ENCODE results near the gene ANKS1A. TPM values are rescaled to one million over a fixed set of nuclear protein-coding genes. Genes with fewer than 3 reads are reported as not detected.
"Not testable (repeated sequence)": the region's sequence is repeated elsewhere in the genome, so short reads cannot be mapped to it uniquely, and the experiment has no call there.

ANKS1A gene
- total RNA-seq, 2 experiments from 2014 or later: 7.2 to 7.7 TPM

DNA sequence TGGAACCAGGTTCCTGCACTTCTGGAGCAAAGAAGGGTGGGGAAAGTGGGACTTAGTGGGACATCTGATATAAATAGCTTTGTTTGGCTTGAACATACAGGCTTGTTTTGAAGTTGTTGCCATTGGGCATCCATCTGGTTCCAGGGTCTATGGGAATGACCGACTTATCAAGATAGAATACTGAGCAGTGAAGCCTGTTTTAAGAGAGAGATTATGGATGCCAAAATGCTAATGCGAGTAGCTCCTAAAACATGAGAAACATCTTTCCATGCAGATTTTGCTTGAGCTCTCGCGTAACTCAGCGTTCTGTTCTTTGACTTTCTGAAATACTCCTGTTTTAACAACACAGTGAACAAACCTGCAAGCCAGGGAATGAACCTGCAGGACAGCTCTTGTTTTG is 98.5 kb downstream of the ANKS1A start:
- CTCF ChIA-PET: interaction anchor here (0.6 to 7.1 kb wide), 27 partner anchors 12 to 396 kb away, joined by 3 to 86 read pairs (median 6); no protein-coding TSS in a partner anchor
- H3K4me3 Mint-ChIP-seq: no peak overlapping the region
- H3K9me3 Mint-ChIP-seq: no peaks in the 10 kb centered on the region
- no peaks in the 10 kb centered on the region for H3K4me1 Mint-ChIP-seq (ENCODE audit: low read depth)
- H3K27ac Mint-ChIP-seq: no peak overlapping the region
- no peaks in the 10 kb centered on the region for H3K27me3 Mint-ChIP-seq
- intact Hi-C loops (cut with micrococcal nuclease): loop anchor here (2.0 kb wide), 2 partner anchors 217 to 253 kb away; no protein-coding TSS in a partner anchor
- DNase-seq: no peak
- POLR2A ChIA-PET: no interaction called here
- H3K36me3 Mint-ChIP-seq: peaks cover 15% of the 10 kb centered on the region

DNA sequence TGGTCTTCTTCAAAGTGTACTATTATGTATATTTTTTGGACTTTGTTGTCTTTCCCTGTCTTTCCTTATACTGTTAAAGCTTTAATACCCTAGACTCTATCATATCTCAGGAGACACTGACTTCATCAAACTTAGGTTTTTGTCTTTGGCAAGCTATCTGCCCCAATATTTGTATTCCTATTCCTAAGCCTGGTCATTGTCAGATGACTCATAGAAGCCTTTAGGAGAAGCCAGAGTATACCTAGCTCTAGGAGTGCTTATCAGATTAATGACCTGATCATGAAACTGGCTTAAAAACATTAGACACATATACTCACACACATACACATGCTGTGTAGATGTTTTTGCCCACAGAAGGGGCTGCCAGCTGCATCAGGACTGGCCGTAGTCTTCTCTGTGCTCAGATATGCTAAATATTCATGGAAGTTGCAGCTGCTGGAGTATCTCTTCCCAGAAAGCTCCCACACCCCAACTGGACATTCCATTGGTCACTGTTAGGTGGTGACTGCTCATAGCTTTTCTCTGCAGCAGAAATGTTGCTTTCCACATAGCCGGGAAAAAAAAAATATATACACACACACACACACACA is 102.0 kb downstream of the ANKS1A start:
- Mint-ChIP-seq H3K27me3 (no peaks in the 10 kb centered on the region), H3K36me3 (peaks cover 22% of the 10 kb centered on the region), H3K9me3 (no peaks in the 10 kb centered on the region), H3K4me3 (no peak overlapping the region), H3K4me1 (ENCODE audit: low read depth) (no peaks in the 10 kb centered on the region), H3K27ac (no peak overlapping the region)
- intact Hi-C loops (cut with micrococcal nuclease): no loop called here
- ChIA-PET POLR2A (no interaction called here), CTCF (no interaction called here)
- no peak for DNase-seq

DNA sequence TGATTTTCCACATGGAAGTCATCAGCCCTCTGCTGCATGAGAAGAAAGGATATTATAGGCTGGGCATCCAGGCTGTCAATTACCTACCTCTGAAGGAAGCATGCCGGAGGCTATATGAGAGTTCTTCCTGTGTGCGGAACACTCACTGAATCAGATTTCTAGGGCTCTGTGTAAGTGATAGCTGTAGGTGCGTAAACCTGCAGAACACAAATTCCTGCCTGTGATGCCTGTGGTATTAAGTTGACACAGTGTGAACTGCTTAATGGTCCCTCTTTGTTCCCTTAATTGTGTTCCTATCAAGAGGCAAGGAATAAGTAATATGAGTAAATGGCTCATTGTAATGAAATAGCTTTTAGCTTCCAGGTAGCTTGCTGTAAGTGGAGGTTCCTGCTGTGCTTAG is 103.3 kb downstream of the ANKS1A start:
- intact Hi-C loops (cut with micrococcal nuclease): no loop called here
- DNase-seq: no peak
- CTCF ChIA-PET: interaction anchor here (2.1 kb wide), 1 partner anchor 147 kb away, joined by 7 read pairs; no protein-coding TSS in a partner anchor
- H3K9me3 Mint-ChIP-seq: no peaks in the 10 kb centered on the region
- no peak overlapping the region for H3K27ac Mint-ChIP-seq
- no peaks in the 10 kb centered on the region for H3K27me3 Mint-ChIP-seq
- peaks cover 24% of the 10 kb centered on the region for H3K36me3 Mint-ChIP-seq
- POLR2A ChIA-PET: interaction anchor here (0.5 kb wide), 1 partner anchor 9 kb away, joined by 3 read pairs; no protein-coding TSS in a partner anchor
- no peaks in the 10 kb centered on the region for H3K4me1 Mint-ChIP-seq (ENCODE audit: low read depth)
- H3K4me3 Mint-ChIP-seq: no peak overlapping the region

DNA sequence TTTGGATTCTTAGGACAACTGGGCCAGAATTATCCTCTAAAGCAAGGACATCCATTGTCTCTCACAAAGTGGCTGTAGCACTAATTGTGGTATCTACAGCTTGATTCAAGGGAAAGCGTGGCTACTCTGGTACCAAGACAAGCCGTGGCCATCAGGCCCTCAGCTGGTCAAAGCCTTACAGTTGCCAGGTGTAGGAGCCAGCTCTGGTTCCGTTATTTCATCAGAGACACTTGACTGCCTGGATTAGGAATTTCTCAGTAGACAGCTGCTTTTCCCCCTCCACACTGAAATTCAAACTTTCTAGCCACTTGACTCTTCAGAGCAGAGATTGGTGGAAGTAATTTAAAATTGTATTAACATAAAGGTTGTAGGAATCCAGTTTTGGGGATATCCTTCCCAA is 104.2 kb downstream of the ANKS1A start:
- intact Hi-C loops (cut with micrococcal nuclease): no loop called here
- Mint-ChIP-seq H3K4me1 (ENCODE audit: low read depth) (no peaks in the 10 kb centered on the region), H3K27ac (no peak overlapping the region), H3K27me3 (no peaks in the 10 kb centered on the region), H3K4me3 (no peak overlapping the region), H3K36me3 (peaks cover 24% of the 10 kb centered on the region), H3K9me3 (no peaks in the 10 kb centered on the region)
- CTCF ChIA-PET: interaction anchor here (2.1 kb wide), 1 partner anchor 147 kb away, joined by 7 read pairs; no protein-coding TSS in a partner anchor
- POLR2A ChIA-PET: interaction anchor here (0.6 kb wide), 1 partner anchor 109 kb away, joined by 3 read pairs; no protein-coding TSS in a partner anchor
- no peak for DNase-seq

DNA sequence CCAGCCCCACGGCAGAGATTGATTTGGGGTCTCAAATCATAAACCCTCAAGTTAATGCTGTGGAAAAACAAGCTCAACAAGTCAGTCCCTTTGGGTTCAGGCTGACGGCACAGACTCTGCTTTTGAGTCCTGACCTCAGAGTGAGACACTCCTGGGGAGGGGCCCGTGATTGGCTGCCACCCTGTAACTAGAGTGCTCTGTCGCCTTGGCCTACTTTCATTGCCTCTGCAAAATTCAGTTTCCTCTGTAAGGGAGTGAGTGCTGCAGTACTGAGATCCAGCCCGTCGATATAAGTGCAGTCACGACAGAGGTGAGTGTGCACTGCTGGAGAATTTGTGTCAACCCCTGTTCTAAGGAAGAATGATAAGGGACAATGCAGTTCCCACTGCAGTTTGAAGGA is 105.6 kb downstream of the ANKS1A start:
- POLR2A ChIA-PET: no interaction called here
- DNase-seq: no peak
- Mint-ChIP-seq H3K4me3 (no peak overlapping the region), H3K36me3 (peaks cover 21% of the 10 kb centered on the region), H3K27me3 (no peaks in the 10 kb centered on the region), H3K27ac (no peak overlapping the region), H3K4me1 (ENCODE audit: low read depth) (no peaks in the 10 kb centered on the region), H3K9me3 (no peaks in the 10 kb centered on the region)
- intact Hi-C loops (cut with micrococcal nuclease): no loop called here
- CTCF ChIA-PET: interaction anchor here (0.7 to 1.4 kb wide), 2 partner anchors 8 to 145 kb away, joined by 3 to 4 read pairs; no protein-coding TSS in a partner anchor

DNA sequence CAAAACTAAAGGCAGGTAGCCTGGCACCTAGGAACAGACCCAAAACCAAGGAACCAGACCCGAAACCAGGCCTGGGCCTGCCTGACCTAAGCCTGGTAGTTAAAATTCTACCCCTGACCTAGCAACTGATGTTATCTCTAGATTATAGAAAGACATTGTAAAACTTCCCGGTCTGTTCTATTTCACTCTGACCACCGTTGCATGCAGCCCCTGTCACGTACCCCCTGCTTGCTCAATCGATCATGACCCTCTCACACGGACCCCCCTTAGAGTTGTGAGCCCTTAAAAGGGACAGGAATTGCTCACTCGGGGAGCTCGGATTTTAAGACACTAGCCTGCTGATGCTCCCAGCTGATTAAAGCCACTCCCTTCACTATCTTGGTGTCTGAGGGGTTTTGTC is 109.4 kb downstream of the ANKS1A start:
- H3K9me3 Mint-ChIP-seq; intact Hi-C loops (cut with micrococcal nuclease); H3K27me3 Mint-ChIP-seq; CTCF ChIA-PET; DNase-seq; POLR2A ChIA-PET; H3K27ac Mint-ChIP-seq; H3K4me3 Mint-ChIP-seq; H3K4me1 Mint-ChIP-seq (ENCODE audit: low read depth): not testable (repeated sequence)
- peaks cover 17% of the 10 kb centered on the region for H3K36me3 Mint-ChIP-seq

DNA sequence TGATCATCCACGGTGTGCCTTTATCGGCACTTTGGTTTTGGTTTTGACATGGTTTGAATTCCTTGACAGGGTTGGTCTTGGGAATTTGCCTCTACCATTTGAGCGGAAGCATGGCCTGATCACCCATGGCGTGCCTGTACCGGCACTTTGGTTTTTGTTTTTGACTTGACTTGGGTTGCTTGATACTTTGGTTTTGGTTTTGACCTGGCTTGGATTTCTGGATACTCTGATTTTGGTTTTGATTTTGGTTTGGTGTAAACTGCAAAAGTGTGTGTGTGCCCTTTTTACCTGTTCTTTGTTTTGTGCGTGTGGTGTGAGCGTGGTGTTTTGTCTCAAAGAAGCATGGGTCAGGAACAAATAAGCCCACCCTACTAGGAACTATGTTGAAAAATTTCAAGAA is 110.1 kb downstream of the ANKS1A start:
- intact Hi-C loops (cut with micrococcal nuclease); H3K4me1 Mint-ChIP-seq (ENCODE audit: low read depth); H3K27ac Mint-ChIP-seq; H3K9me3 Mint-ChIP-seq; POLR2A ChIA-PET; CTCF ChIA-PET; H3K4me3 Mint-ChIP-seq; H3K27me3 Mint-ChIP-seq; DNase-seq: not testable (repeated sequence)
- H3K36me3 Mint-ChIP-seq: peaks cover 15% of the 10 kb centered on the region

DNA sequence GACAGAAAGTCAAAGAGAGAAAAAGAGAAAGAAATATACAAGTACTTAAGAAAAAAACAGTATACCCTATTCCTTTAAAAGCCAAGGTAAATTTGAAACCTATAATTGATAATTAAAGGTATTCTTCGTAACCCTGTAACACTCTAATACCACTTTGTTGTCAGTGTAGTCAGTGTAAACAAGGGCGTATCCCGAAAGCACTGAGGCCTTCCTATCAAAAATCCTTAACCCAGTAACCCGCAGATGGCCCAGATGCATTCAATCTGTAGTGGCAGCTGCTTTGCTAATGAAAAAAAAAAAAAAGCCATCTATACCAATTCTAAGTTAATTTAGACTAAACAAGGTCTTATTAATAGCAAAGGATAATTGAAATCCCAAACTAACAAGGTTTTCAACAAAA is 110.9 kb downstream of the ANKS1A start:
- H3K27me3 Mint-ChIP-seq; H3K27ac Mint-ChIP-seq; intact Hi-C loops (cut with micrococcal nuclease); POLR2A ChIA-PET; DNase-seq; H3K4me1 Mint-ChIP-seq (ENCODE audit: low read depth); H3K9me3 Mint-ChIP-seq; H3K36me3 Mint-ChIP-seq; H3K4me3 Mint-ChIP-seq; CTCF ChIA-PET: not testable (repeated sequence)

DNA sequence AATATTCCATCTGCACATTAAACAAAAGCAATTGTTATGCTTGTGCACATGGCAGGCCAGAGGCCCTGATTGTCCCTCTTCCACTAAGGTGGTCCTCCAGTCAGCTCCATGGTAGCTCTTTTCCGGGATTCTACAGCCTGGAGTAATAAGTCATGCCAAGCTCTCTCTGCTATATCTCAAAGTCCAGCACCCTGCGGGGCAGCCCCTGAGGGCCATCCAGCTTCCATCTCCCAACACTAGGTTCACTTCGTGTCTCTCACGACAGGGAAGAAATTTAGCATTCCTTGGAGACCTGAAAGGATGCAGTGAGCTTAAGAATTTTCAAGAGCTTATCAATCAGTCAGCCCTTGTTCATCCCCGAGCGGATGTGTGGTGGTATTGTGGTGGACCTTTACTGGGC is 112.3 kb downstream of the ANKS1A start:
- H3K27ac Mint-ChIP-seq; H3K36me3 Mint-ChIP-seq; intact Hi-C loops (cut with micrococcal nuclease); H3K4me1 Mint-ChIP-seq (ENCODE audit: low read depth); H3K27me3 Mint-ChIP-seq; CTCF ChIA-PET; POLR2A ChIA-PET; H3K4me3 Mint-ChIP-seq; H3K9me3 Mint-ChIP-seq; DNase-seq: not testable (repeated sequence)

DNA sequence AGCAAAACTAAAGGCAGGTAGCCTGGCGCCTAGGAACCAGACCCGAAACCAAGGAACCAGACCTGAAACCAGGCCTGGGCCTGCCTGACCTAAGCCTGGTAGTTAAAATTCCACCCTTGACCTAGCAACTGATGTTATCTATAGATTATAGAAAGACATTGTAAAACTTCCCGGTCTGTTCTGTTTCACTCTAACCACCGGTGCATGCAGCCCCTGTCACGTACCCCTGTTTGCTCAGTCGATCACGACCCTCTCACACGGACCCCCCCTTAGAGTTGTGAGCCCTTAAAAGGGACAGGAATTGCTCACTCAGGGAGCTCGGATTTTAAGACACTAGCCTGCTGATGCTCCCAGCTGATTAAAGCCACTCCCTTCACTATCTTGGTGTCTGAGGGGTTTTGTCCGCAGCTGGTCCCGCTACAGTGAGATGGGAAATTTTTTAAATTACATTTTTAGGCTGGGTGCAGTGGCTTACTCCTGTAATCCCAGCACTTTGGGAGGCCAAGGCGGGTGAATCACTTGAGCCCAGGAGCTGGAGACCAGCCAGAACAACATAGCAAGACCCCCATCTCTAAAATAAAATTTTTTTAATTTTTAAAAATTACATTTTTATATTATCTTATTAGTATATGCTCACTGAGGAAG is 115.0 kb downstream of the ANKS1A start:
- H3K36me3 Mint-ChIP-seq: not testable (repeated sequence)

DNA sequence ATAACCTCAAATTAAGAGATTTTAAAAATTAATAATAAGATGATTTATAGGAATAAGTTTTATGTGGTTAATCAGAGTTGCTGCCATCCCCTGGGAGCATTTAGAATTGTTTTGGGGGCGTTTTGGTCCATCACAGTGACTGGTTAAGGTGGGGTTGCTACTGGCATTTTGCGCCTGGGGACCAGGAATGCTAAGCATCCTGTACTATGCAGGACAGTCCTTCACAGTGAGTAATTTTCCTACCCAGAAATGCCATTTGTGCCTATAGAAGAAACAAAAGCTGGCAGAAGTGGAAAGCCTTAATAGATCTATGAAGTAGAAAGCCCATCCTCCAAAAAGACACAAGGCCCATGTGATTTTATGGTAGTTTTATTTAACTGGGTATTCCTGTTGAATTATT is 118.0 kb downstream of the ANKS1A start:
- POLR2A ChIA-PET: no interaction called here

More for the DNA sequence above, 115.0 kb downstream of the ANKS1A start:
- intact Hi-C loops (cut with micrococcal nuclease); H3K27ac Mint-ChIP-seq; H3K27me3 Mint-ChIP-seq; H3K9me3 Mint-ChIP-seq; H3K4me1 Mint-ChIP-seq (ENCODE audit: low read depth); H3K4me3 Mint-ChIP-seq; POLR2A ChIA-PET; DNase-seq: not testable (repeated sequence)
- CTCF ChIA-PET: interaction anchor here (1.6 kb wide), 1 partner anchor 17 kb away, joined by 4 read pairs; no protein-coding TSS in a partner anchor

DNA sequence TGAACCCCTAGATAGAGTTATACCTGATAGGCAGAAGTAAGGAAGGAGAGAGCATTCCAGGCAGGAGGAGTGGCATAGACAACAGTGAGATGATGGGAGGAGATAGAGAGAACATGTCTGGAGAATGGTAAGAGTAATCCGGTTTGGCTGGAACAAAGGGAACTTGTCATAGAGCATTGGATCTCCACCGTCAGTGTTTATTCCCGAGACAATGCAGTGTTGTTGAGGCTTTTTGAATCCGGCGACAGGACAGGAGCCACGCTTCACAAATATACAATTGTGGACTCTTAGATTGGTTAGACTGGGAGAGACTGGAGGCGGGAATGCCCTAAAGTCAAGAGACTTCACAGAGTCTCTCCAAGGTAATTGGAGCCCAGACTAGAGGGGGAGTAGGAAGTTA is 119.8 kb downstream of the ANKS1A start:
- ChIA-PET CTCF (interaction anchor here (1.2 kb wide), 1 partner anchor 22 kb away, joined by 5 read pairs; no protein-coding TSS in a partner anchor), POLR2A (no interaction called here)
- intact Hi-C loops (cut with micrococcal nuclease): no loop called here
- H3K27ac Mint-ChIP-seq: no peak overlapping the region
- DNase-seq: no peak
- no peaks in the 10 kb centered on the region for H3K9me3 Mint-ChIP-seq
- H3K36me3 Mint-ChIP-seq: no peaks in the 10 kb centered on the region
- H3K4me1 Mint-ChIP-seq (ENCODE audit: low read depth): peaks cover 10% of the 10 kb centered on the region
- no peaks in the 10 kb centered on the region for H3K27me3 Mint-ChIP-seq
- no peak overlapping the region for H3K4me3 Mint-ChIP-seq

More for the DNA sequence above, 118.0 kb downstream of the ANKS1A start:
- Mint-ChIP-seq H3K27me3 (no peaks in the 10 kb centered on the region), H3K36me3 (no peaks in the 10 kb centered on the region), H3K27ac (no peak overlapping the region), H3K4me1 (ENCODE audit: low read depth) (peaks cover 10% of the 10 kb centered on the region), H3K4me3 (no peak overlapping the region), H3K9me3 (no peaks in the 10 kb centered on the region)
- CTCF ChIA-PET: interaction anchor here (1.0 kb wide), 1 partner anchor 20 kb away, joined by 4 read pairs; no protein-coding TSS in a partner anchor
- no peak for DNase-seq
- intact Hi-C loops (cut with micrococcal nuclease): no loop called here

Measured in activated CD4-positive, alpha-beta memory T cell treated with anti-CD3 and anti-CD28 coated beads for 36 hours (primary cell).